Measurements from ENCODE around the gene B4GALT1.
A peak's percentile ranks its signal among the peaks of the same experiment; 100 is the strongest.

The B4GALT1 gene

GRCh38 chr9:33142535-33142934 is 24.6 kb downstream of the B4GALT1 start:
- DNase-seq (ENCODE audit: low read depth, low spot score): no peak
- in situ Hi-C loops (cut with HindIII; ENCODE audit: low sequenced_read_pairs): no loop called here
- no peak for TF ChIP-seq CTCF (IDR thresholded peaks at IDR 0.05; ENCODE audit: low read depth, low read length)
- no peak overlapping the region for H3K4me3 ChIP-seq (ENCODE audit: low read depth, low read length)

- no peak for DNase-seq (ENCODE audit: low read depth, low spot score)
- in situ Hi-C loops (cut with HindIII; ENCODE audit: low sequenced_read_pairs): no loop called here
- no peak for TF ChIP-seq CTCF (IDR thresholded peaks at IDR 0.05; ENCODE audit: low read depth, low read length)
- H3K4me3 ChIP-seq (ENCODE audit: low read depth, low read length): no peak overlapping the region
These were observed 26.5 kb downstream of the B4GALT1 start for GRCh38 chr9:33140401-33141360.

GRCh38 chr9:33139421-33140228 is 27.5 kb downstream of the B4GALT1 start:
- in situ Hi-C loops (cut with HindIII; ENCODE audit: low sequenced_read_pairs): no loop called here
- TF ChIP-seq CTCF (IDR thresholded peaks at IDR 0.05; ENCODE audit: low read depth, low read length): no peak
- DNase-seq (ENCODE audit: low read depth, low spot score): peak; percentile 97
- H3K4me3 ChIP-seq (ENCODE audit: low read depth, low read length): no peak overlapping the region

- in situ Hi-C loops (cut with HindIII; ENCODE audit: low sequenced_read_pairs): no loop called here
- TF ChIP-seq CTCF (IDR thresholded peaks at IDR 0.05; ENCODE audit: low read depth, low read length): no peak
- H3K4me3 ChIP-seq (ENCODE audit: low read depth, low read length): no peak overlapping the region
- DNase-seq (ENCODE audit: low read depth, low spot score): no peak
These were observed 28.4 kb downstream of the B4GALT1 start for GRCh38 chr9:33138768-33139167.

- no peak overlapping the region for H3K4me3 ChIP-seq (ENCODE audit: low read depth, low read length)
- no peak for TF ChIP-seq CTCF (IDR thresholded peaks at IDR 0.05; ENCODE audit: low read depth, low read length)
- DNase-seq (ENCODE audit: low read depth, low spot score): no peak
- in situ Hi-C loops (cut with HindIII; ENCODE audit: low sequenced_read_pairs): no loop called here
These were observed 29.3 kb downstream of the B4GALT1 start for GRCh38 chr9:33137781-33138264.

Measured in astrocyte of the spinal cord (primary cell).